Sciatic nerve (tissue), 2 donors: Measurements from ENCODE around the gene ART3. TPM values are rescaled to one million over a fixed set of nuclear protein-coding genes. Genes with fewer than 3 reads are reported as not detected.
"Not testable (repeated sequence)": the region's sequence is repeated elsewhere in the genome, so short reads cannot be mapped to it uniquely, and the experiment has no call there.

Experiments used
- ATAC-seq: fragments of 200-7000 bp; cut with Tn5 transposase; one replicate; pipeline ENCODE4 v1.9.1; 2020; ENCODE audit warnings: mild to moderate bottlenecking, moderate library complexity
- DNase-seq: peaks from one replicate; pipeline ENCODE4 v3.0.0-alpha.2; 2020; ENCODE audit warnings: low spot score
- intact Hi-C: fragments of 100-400 bp; cut with DNase I; formaldehyde crosslinking; loops from one replicate; pipeline ENCODE4 v1.14.2; 2022
- total RNA-seq: library from RNA; stranded (reverse); fragmentation: NEBNext Ultra II Directional; extraction: Animal tissue kit (Norgen Biotek cat#: 25700); gene quantifications from one replicate; pipeline ENCODE4 v1.2.1, GENCODE V29; 2021
- donor health status: DM: no; HTN: no; CAD: no.
- donor health status: DM: no; HTN: no; CAD: no.

Gene ART3, protein sequence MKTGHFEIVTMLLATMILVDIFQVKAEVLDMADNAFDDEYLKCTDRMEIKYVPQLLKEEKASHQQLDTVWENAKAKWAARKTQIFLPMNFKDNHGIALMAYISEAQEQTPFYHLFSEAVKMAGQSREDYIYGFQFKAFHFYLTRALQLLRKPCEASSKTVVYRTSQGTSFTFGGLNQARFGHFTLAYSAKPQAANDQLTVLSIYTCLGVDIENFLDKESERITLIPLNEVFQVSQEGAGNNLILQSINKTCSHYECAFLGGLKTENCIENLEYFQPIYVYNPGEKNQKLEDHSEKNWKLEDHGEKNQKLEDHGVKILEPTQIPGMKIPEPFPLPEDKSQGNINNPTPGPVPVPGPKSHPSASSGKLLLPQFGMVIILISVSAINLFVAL
- 35.8 TPM for total RNA-seq

DNA sequence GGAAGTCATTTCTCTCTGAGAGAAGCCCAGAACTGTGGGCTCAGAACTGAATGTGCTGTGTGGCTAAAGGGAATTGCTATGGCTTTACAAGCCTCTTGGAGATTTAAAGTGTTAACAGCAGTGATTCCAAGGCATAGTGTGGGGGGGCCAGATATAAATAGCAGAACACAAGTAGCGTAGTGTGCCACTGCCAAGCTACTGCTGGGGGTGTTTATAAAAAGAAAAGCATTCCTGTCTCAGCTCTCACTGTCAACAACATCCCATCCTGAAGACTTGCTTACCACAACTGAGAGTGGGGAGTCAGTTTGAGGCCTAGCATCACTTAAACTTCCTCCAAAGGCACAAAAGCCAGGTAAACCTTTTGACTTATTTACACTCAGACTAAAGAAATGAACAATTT, at the start of gene ART3:
Gene ART3 (plus strand): TSS at position 242 of the 400 bp plus-strand sequence. CDS start 1,181 bp downstream, outside the sequence.
- intact Hi-C loops, result no loop called here
- no peak for DNase-seq
- ATAC-seq, result peak; percentile 39

DNA sequence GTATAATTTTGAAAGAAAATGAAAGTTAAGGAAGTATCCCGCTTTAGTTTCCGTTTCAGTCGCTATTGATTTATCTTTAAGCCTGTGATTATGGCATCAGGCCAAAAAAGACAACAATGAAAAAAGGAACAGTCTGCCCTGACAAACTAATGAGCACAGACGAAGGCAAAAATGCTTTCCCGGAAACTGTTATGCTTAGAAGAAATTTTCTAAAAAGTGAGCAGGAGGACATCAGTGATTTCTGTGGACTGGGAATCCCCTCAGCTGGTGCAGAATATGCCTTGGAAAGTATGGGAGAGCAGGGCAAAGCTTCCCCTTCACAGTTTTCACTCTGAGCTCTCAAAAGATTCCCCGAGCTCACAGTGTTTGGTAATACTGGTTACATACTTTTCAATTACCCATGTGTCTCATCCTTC, 46.2 kb upstream of the ART3 start:
- DNase-seq (no peak), ATAC-seq (peak; percentile 53)
- intact Hi-C loops, result no loop called here

DNA sequence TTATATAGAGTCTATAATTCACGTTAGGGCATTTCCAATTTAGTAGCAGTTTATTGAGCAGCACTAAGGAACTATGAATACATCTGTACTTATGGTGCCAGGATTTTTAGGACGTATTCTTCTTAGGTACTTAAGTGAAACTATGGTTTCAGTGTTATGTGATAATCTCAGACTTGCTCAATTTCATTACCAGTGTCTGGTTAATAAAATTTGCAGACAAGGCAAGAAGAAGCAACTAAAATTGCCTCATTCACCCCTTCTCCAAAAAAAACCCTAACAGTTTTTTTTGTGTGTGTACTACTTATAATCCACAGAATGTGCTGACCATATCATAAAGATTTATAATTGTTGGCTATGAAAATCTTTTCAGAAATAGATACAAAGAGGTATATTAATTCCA, 45.2 kb upstream of the ART3 start:
- DNase-seq (no peak), ATAC-seq (no peak)
- intact Hi-C loops, result no loop called here

DNA sequence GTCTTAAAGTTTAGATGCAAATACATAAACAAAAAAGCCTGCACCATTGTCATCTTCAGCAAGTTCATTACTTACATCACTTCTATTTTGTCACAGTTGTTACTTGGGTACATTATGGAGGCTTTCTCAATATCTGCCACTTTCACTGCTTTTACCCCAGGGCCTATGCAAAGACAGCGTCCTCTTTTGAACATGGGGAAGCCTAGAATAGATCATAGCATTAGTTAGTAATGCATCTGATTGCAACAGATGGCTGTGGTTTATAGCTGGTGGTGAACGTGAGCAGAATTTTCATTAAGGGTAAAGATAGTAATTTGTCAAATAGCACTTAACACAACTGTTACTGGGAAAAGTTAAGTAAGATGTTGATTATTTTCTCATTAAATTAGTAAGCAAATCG, 39.4 kb upstream of the ART3 start:
- intact Hi-C loops, result no loop called here
- DNase-seq, result no peak
- ATAC-seq, result no peak

DNA sequence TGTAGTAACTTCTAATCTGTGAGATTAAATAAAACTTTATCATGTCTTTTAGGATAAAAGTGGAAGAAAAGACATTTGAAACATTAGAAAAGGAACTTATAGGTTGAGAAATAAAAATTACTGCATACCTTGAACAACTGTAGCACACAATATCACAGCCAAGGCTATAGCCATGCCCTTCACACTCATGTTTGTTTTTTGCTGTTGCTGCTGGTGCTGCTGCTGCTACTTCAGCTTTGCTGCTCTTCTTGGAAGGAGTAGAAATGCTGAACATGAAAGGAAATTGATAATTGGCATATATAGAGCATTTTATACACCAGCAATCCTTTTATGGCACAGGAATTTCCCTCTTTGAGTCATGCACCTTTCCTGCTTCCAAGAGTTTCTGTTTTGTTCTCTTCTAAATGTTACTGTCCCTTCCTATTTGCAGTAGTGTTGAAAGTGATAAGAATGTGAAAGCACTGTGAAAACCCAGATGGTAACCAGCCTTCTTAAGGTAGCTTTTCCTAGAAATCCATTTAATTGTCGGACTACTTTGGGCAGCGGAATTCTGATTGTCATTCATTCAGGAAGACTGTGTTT, 38.6 kb upstream of the ART3 start, which contains the start of gene CXCL11:
Gene CXCL11 (minus strand): TSS at position 272 of the 582 bp plus-strand sequence. CDS start 83 bp downstream, at position 189.
- DNase-seq (no peak), ATAC-seq (no peak)
- intact Hi-C loops, result no loop called here

DNA sequence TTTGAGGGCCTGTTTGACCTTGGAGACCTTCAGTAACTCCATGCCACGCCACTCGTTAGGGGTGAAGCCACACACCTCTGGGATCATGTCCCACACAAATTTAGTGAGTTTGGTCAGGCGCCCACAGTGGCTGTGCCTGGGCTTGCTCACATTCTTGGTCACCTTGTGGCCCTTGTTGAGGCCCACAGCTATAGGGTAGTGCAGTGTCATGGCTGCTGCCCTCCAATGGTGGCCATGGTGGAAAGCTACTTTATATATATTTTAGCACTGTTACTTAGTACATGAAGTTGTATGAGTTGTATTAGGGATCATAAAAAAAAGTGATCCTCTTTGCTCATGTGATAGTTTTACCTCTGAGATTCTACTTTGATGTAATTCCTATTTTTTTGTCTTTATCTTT, 37.7 kb upstream of the ART3 start:
- no peak for DNase-seq
- intact Hi-C loops, result no loop called here
- ATAC-seq, result no peak

DNA sequence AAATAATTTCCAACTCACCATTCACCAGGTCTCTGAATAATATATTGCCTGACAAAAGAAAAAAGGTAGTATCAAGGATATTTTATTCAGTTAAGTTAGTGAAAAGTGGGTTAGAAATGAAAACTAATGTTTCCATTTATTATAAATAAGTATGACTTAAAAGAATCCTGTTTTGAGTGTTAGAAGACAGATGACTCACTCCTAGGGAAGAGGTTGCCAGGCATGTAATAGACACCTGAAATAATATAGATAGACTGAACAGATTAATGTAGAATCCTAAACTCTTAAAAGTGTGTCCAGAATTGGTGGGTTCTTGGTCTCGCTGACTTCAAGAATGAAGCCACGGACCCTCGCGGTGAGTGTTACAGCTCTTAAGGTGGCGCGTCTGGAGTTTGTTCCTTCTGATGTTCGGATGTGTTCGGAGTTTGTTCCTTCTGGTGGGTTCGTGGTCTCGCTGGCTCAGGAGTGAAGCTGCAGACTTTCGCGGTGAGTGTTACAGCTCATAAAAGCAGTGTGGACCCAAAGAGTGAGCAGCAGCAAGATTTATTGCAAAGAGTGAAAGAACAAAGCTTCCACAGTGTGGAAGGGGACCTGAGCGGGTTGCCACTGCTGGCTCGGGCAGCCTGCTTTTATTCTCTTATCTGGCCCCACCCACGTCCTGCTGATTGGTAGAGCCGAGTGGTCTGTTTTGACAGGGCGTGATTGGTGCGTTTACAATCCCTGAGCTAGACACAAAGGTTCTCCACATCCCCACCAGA, 32.1 kb upstream of the ART3 start:
- ATAC-seq, DNase-seq, intact Hi-C loops: not testable (repeated sequence)

DNA sequence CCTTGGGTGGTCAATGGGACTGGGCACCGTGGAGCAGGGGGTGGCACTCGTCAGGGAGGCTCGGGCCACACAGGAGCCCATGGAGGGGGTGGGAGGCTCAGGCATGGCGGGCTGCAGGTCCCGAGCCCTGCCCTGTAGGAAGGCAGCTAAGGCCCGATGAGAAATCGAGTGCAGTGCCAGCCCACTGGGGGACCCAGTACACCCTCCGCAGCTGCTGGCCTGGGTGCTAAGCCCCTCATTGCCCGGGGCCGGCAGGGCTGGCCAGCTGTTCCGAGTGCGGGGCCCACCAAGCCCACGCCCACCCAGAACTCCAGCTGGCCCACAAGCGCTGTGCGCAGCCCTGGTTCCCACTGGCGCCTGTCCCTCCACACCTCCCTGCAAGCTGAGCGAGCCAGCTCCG, 31.2 kb upstream of the ART3 start:
- ATAC-seq, intact Hi-C loops, DNase-seq: not testable (repeated sequence)

DNA sequence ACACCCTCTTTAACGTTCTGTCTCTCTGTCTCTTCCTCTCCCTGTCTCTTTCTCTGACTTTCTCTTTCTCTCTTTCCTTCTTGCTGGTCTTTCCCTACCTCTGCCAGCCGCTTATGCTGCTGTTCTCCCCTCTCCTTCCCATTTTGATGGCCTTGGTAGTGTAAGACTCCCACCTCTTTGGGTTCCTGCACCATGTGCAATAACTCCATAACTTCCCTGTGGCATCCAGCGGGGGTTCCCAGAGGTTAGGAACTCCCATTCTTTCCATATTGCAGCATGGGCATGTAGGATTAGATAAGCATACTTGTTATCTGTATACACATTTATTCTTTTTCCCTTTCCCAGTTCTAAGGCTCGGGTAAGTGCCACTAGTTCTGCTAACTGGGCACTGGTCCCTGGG, 29.8 kb upstream of the ART3 start:
- ATAC-seq, DNase-seq, intact Hi-C loops: not testable (repeated sequence)

DNA sequence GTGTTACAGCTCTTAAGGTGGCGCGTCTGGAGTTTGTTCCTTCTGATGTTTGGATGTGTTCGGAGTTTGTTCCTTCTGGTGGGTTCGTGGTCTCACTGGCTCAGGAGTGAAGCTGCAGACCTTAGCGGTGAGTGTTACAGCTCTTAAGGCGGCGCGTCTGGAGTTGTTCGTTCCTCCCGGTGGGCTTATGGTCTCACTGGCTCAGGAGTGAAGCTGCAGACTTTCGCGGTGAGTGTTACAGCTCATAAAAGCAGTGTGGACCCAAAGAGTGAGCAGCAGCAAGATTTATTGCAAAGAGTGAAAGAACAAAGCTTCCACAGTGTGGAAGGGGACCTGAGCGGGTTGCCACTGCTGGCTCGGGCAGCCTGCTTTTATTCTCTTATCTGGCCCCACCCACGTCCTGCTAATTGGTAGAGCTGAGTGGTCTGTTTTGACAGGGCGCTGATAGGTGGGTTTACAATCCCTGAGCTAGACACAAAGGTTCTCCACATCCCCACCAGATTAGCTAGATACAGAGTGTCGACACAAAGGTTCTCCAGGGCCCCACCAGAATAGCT, 24.6 kb upstream of the ART3 start:
- DNase-seq, intact Hi-C loops, ATAC-seq: not testable (repeated sequence)

DNA sequence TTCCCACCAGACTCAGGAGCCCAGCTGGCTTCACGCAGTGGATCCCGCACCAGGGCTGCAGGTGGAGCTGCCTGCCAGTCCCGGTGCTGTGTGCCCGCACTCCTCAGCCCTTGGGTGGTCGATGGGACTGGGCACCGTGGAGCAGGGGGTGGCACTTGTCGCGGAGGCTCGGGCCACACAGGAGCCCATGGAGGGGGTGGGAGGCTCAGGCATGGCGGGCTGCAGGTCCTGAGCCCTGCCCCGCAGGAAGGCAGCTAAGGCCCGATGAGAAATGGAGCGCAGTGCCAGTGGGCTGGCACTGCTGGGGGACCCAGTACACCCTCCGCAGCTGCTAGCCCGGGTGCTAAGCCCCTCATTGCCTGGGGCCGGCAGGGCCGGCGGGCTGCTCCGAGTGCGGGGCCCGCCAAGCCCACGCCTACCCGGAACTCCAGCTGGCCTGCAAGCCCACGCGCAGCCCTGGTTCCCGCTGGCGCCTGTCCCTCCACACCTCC, 23.9 kb upstream of the ART3 start:
- DNase-seq, ATAC-seq, intact Hi-C loops: not testable (repeated sequence)

DNA sequence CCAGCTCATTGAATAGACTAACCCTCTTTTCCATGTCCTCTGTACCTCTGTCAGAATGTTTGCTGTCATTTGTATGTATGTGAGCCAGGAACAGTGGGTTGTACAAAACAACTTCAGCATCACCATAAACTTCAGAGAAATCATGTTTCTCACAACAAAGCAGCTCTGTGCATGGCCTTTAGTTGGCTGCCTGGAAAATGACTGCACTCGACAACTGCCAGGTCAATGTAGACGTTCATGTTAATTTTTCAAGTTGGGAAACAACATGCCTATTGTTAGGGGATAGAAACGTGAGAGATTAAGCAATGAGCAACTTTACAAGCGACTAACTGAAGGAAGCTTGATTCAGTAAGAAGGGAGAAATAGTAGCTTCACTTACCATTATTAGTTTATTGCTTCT, 20.8 kb upstream of the ART3 start:
- ATAC-seq (peak; percentile 82), DNase-seq (no peak)
- intact Hi-C loops, result no loop called here

DNA sequence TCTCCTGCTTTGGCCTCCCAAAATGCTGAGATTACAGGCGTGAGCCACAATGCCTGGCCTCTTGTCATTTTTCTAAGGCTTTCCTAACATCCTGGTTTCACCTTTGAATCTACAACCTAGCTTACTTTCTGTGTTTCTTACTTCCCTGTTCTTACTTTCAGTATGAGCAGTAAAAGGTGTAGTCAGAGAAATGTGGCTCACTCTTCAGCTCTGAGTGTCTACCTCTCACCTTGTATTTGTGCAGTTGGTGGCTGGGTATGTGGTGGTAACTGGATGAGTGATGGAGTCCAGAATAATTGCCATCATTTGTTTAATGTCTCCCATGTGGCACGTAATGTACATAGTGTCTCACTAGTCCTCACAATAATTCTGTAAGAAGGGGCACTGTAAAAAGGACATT, 19.5 kb upstream of the ART3 start:
- ATAC-seq (no peak), DNase-seq (no peak)
- intact Hi-C loops, result no loop called here

DNA sequence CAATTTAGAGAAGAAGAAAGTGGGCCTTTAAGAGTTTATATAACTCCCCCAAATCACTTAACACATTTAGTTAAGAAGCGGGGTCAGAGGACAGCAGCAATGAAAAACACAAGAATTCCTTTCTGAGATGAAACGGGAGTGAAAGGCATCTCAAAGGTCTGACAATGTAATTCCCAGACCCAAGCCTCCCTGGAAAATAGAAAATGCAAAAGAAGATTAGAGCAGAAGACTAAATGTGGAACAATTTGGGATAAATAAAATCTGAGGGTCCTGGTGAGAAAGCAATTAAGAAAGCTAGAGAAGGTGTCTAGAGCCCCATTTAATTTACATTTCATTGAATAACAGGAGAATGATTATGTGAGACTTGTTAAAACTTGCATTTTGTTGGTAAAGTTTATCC, 19.1 kb upstream of the ART3 start:
- intact Hi-C loops, result no loop called here
- no peak for ATAC-seq

DNA sequence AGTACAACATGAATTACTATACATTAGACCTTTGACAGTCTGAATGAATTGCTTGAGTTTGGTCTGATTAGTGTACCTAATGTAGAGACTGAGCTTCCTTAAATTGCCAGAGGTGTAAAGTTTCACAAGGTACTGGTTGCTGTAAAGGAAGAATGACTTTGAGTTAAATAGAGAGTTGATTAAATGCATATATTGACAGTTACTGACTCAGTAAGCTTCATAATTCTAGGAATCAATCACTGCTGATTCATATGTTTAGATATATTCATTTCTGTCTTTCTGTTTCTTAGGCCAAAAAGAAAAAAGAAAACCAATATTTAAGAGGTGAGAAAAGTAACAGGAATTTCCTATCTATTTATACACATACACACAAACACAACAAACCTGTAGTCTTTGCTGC, 16.2 kb upstream of the ART3 start:
- DNase-seq, result no peak
- no peak for ATAC-seq
- intact Hi-C loops, result no loop called here

More for the DNA sequence above, 19.1 kb upstream of the ART3 start:
- DNase-seq, result no peak

DNA sequence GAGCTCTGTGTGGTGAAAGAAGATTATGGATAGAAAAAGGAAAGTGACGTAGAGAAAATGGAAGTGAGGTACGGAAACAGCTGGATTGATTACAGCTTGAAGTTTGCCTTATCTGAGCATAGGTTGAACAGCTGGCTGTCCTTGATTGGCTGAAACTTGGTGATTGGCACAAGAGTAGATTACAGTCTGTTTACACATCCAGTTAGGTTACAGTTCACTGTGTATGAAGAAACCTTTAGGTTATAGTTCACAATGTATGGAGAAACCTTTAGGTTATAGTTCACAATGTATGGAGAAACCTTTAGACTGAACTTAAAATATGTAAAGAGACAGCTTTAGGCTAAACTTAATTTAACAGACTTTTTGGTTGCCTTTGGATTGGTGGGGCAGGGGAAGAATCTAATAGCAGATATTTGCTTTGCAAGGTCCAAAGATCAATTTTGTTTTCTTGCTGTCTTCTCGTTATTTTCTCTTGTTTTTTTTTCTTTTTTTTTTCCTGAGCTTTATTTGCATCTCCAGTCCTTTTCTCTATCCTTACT, 15.6 kb upstream of the ART3 start:
- no peak for DNase-seq
- no peak for ATAC-seq
- intact Hi-C loops, result no loop called here

DNA sequence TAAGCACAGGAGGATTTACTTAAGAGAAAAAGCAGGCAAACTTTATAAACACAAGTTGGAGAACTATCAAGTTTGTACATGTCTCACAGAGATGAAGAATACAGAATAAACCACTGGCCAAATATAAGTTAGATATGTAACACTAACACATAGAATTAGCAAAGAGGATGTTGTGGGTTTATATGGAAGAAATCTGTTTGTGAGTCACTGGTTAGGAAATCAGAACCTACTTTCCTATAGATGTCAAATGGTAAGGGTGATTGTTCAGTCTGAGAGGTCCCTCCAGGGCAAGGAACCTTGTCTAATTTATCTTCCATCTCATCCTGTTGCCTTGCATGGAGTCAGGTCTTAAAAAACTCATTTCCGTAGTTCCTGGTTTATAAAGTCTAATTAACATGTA, 14.8 kb upstream of the ART3 start:
- intact Hi-C loops, result loop anchor here (5.0 kb wide), 1 partner anchor 62 kb away; no protein-coding TSS in a partner anchor
- no peak for DNase-seq
- ATAC-seq, result no peak

DNA sequence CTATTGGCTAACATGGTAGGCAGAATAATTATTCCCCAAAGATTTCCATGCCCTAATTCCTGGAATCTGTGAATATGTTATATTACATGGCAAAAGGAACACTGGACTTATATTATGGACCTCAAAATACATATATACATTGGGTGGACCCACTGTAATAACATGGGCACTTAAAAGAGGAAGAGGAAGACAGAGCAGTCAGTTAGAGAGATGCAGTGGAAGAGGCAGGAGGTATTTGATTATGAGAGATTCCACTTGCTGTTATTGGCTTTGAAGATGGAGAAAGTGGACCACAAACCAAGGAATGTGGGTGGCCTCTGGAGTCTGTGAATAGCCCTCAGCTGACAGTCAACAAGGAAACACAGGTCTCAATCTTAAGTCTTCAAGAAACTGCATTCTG, 14.0 kb upstream of the ART3 start:
- DNase-seq (no peak), ATAC-seq (no peak)
- intact Hi-C loops, result loop anchor here (5.0 kb wide), 1 partner anchor 63 kb away; no protein-coding TSS in a partner anchor

DNA sequence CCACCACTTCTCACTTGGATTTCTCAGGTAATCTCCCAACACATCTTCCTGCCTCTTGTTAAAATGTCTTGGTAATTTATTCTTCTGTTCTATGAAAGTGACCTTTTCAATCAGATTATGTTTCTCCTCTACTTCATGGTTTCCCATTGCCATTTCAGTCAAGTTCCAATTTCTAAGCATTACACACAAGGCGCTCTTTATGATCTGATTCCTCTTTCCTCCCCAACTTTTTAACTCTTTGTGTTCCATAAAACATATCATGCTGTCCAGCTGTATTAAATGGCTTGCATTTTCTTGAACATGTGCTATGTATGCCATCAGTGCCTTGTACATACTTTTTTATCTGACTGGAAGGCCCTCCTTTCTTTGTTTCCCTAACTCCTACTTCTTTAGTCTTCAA, 13.1 kb upstream of the ART3 start:
- intact Hi-C loops, result loop anchor here (5.0 kb wide), 1 partner anchor 64 kb away; no protein-coding TSS in a partner anchor
- no peak for DNase-seq
- ATAC-seq, result no peak
